ENCODE measurements around the gene JDP2. TPM values are rescaled to one million over a fixed set of nuclear protein-coding genes. Genes with fewer than 3 reads are reported as not detected.

Gene JDP2
- total and polyA plus RNA-seq, 2 of the 4 experiments (the other 2 are of a cell fraction) = 35.7 to 38.4 TPM

DNA sequence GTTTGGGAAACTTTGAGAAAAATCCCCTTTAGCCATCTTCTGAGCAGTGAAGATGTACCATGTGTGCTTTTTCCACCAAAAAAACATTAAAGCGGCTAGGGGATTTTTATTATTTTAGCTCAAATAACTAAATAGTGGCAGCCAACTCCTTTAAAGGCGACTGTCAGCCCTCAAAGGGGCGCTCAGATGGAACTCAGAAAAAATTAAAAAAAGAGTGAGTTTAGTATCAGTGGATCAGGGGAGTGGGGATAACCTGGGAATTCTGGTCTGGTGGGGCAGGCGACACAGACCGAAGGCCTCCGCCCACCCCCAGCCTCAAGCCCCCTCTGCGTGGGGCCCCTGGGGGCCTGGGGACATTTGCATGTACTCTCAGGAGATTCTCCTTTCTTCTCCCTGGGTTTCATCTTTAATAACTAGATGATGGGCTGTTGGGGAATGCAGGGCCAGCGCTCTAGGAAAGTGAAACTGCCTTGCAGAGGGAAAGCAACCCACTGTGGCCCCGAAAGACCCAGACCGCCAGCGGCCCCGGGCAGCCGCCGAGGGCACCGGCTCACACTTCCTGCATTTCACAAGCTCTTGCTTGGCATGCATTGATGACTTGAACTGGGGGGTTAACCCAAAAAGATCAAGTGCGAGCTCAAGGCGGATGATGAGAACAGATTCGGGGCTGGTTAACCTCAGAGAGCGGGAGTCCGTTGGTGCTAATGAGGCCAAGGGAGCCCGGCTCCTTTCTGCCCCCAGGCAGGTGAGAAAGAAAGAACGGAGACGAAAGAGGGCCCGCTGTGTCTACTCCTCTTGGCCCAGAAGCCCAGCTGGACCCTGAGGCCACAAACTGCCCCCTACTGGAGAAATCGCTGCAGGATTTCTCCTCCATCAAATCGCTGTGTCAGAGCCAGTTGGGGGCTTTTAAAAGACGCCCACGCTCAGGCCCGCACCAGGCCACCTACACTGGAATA is 87.1 kb downstream of the JDP2 start (continued):
- TF ChIP-seq ELK1 (IDR thresholded peaks at IDR 0.05; ENCODE audit: borderline replicate concordance, low read depth, low read length) = no peak

DNA sequence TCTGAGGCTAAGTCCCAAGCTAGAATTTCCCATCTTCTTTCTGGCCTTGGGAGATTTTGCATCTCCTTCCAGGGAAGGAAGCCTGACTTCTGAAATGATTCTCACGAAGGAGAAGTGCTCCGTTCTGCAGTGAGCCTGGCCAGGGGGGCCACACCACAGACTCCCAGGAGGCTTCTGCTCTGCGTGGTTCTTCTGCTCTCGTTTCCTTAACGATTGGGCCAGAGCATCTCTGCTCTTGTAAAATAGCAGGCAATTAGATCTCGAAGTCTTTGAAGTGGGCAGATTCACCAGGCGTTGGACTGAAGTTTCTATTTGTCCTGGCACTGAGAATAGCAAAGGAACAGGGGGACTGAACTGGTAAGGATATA is 87.8 kb downstream of the JDP2 start:
- no peak overlapping the region for H4K8ac ChIP-seq (ENCODE audit: low read depth in 2 of 2, low read length in 2 of 2)
- H3K27me3 ChIP-seq (ENCODE audit: control insufficient read depth, insufficient read depth, low read length) = peaks cover 21% of the 10 kb centered on the region
- H3K79me1 ChIP-seq (ENCODE audit: low read depth in 1 of 2, low read length in 2 of 2) = no peaks in the 10 kb centered on the region
- DNase-seq (no peak), ATAC-seq (ENCODE audit: low read depth) (no peak)
- intact Hi-C loops (cut with micrococcal nuclease) = no loop called here
- H3K18ac ChIP-seq (ENCODE audit: low read depth, low read length) = no peak overlapping the region
- no peak overlapping the region for H2BK20ac ChIP-seq (ENCODE audit: low read depth, low read length)
- ChIA-PET CTCF (interaction anchor here (1.2 kb wide), 1 partner anchor 46 kb away, joined by 4 read pairs; no protein-coding TSS in a partner anchor), POLR2A (ENCODE audit: unreplicated experiment) (no interaction called here)
- no CpG with 5 or more reads among the region's 7 CpGs for WGBS, 2 experiments (ENCODE audit: extremely low coverage in 2 of 2, insufficient read length in 1 of 2)
- H3K4ac ChIP-seq (ENCODE audit: low read depth, low read length) = no peak overlapping the region
- no peak overlapping the region for H2BK15ac ChIP-seq (ENCODE audit: low read depth, low read length)
- H4K5ac ChIP-seq (ENCODE audit: low read depth, low read length) = no peak overlapping the region
- BruUV-seq (replicated peaks) = no TSS peak
- no peak overlapping the region for H3K14ac ChIP-seq (replicated peaks; ENCODE audit: low read depth, low read length)
- TF ChIP-seq MXI1 (IDR thresholded peaks at IDR 0.05; ENCODE audit: borderline replicate concordance, low read depth, low read length) (no peak), ELK1 (IDR thresholded peaks at IDR 0.05; ENCODE audit: borderline replicate concordance, low read depth, low read length) (no peak), MAFK (IDR thresholded peaks at IDR 0.05; ENCODE audit: low read depth, low read length) (no peak), RFX5 (IDR thresholded peaks at IDR 0.05; ENCODE audit: low read depth, low read length) (no peak), CEBPB (IDR thresholded peaks at IDR 0.05; ENCODE audit: low read depth, low read length) (no peak)
- TF ChIP-seq, protein P1, sequence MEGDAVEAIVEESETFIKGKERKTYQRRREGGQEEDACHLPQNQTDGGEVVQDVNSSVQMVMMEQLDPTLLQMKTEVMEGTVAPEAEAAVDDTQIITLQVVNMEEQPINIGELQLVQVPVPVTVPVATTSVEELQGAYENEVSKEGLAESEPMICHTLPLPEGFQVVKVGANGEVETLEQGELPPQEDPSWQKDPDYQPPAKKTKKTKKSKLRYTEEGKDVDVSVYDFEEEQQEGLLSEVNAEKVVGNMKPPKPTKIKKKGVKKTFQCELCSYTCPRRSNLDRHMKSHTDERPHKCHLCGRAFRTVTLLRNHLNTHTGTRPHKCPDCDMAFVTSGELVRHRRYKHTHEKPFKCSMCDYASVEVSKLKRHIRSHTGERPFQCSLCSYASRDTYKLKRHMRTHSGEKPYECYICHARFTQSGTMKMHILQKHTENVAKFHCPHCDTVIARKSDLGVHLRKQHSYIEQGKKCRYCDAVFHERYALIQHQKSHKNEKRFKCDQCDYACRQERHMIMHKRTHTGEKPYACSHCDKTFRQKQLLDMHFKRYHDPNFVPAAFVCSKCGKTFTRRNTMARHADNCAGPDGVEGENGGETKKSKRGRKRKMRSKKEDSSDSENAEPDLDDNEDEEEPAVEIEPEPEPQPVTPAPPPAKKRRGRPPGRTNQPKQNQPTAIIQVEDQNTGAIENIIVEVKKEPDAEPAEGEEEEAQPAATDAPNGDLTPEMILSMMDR (conservative IDR thresholded peaks at IDR 0.05; ENCODE audit: low read depth, low read length) = no peak
- no peaks in the 10 kb centered on the region for H4K20me1 ChIP-seq (ENCODE audit: insufficient read depth, low read length)
- H2BK120ac ChIP-seq (ENCODE audit: low read depth, low read length) = no peak overlapping the region
- no peaks in the 10 kb centered on the region for H3K9me1 ChIP-seq (ENCODE audit: insufficient read depth, low read length)
- H2AK5ac ChIP-seq (ENCODE audit: low read depth, low read length) = no peak overlapping the region
- peaks cover 2% of the 10 kb centered on the region; the same call in 1 of the 2 replicates for H3K4me1 ChIP-seq (ENCODE audit: control insufficient read depth, insufficient read depth, low read length)
- H2AK9ac ChIP-seq (replicated peaks; ENCODE audit: low read depth, low read length, poor library complexity) = no peak overlapping the region
- H3K9ac ChIP-seq (ENCODE audit: low read depth, low read length) = no peak overlapping the region
- in situ Hi-C loops (cut with MboI; ENCODE audit: low sequenced_read_pairs) = no loop called here
- H3K23ac ChIP-seq (ENCODE audit: low read depth, low read length) = no peak overlapping the region
- H3K4me3 ChIP-seq (ENCODE audit: insufficient read depth, low read depth, low read length) = no peak overlapping the region
- H3K36me3 ChIP-seq (ENCODE audit: control insufficient read depth, insufficient read depth, low read length) = no peaks in the 10 kb centered on the region
- dilution Hi-C loops (cut with HindIII; ENCODE audit: low sequenced_read_pairs, unreplicated experiment) = no loop called here
- no peak overlapping the region for H3K56ac ChIP-seq (ENCODE audit: extremely low read depth, insufficient read depth, low read length)
- H2AFZ ChIP-seq (replicated peaks; ENCODE audit: low read length, poor library complexity) = peak overlapping the region; percentile 87
- H4K91ac ChIP-seq (ENCODE audit: insufficient read depth, low read depth, low read length) = no peak overlapping the region
- H3K4me2 ChIP-seq (ENCODE audit: low read depth, low read length) = peak overlapping the region; percentile 92; the same call in 1 of the 2 replicates
- peaks cover 4% of the 10 kb centered on the region for H3K9me3 ChIP-seq (ENCODE audit: control insufficient read depth, insufficient read depth, low read length)
- H3K27ac ChIP-seq (ENCODE audit: insufficient read depth, low read length) = no peak overlapping the region
- H2BK5ac ChIP-seq (ENCODE audit: low read depth, low read length, poor library complexity, severe bottlenecking) = no peak overlapping the region
